ENCODE results near the gene TMX3. TPM values are rescaled to one million over a fixed set of nuclear protein-coding genes. Genes with fewer than 3 reads are reported as not detected.

TMX3 gene
- total RNA-seq, 3 donors from 2014 or later, result 28.0 to 32.4 (median 31.0) TPM

- no peak for DNase-seq
- no peak for ATAC-seq
- intact Hi-C loops (cut with DNase I, micrococcal nuclease), result no loop called here
- no peaks in the 10 kb centered on the region for H3K36me3 ChIP-seq (ENCODE audit: low read depth)
- TF ChIP-seq, protein P1, sequence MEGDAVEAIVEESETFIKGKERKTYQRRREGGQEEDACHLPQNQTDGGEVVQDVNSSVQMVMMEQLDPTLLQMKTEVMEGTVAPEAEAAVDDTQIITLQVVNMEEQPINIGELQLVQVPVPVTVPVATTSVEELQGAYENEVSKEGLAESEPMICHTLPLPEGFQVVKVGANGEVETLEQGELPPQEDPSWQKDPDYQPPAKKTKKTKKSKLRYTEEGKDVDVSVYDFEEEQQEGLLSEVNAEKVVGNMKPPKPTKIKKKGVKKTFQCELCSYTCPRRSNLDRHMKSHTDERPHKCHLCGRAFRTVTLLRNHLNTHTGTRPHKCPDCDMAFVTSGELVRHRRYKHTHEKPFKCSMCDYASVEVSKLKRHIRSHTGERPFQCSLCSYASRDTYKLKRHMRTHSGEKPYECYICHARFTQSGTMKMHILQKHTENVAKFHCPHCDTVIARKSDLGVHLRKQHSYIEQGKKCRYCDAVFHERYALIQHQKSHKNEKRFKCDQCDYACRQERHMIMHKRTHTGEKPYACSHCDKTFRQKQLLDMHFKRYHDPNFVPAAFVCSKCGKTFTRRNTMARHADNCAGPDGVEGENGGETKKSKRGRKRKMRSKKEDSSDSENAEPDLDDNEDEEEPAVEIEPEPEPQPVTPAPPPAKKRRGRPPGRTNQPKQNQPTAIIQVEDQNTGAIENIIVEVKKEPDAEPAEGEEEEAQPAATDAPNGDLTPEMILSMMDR (IDR thresholded peaks at IDR 0.05), result no peak
- H3K9me3 ChIP-seq, result no peaks in the 10 kb centered on the region
- no peaks in the 10 kb centered on the region for H3K4me1 ChIP-seq (ENCODE audit: low read depth)
- no peak overlapping the region for H3K4me3 ChIP-seq
Measured at GRCh38 chr18:68734308-68734707, 19.4 kb upstream of the TMX3 start.

GRCh38 chr18:68733707-68734106 lies 18.8 kb upstream of the TMX3 start:
- Histone ChIP-seq H3K36me3 (ENCODE audit: low read depth) (no peaks in the 10 kb centered on the region), H3K9me3 (no peaks in the 10 kb centered on the region), H3K4me3 (no peak overlapping the region), H3K4me1 (ENCODE audit: low read depth) (no peaks in the 10 kb centered on the region)
- ATAC-seq (no peak), DNase-seq (no peak)
- intact Hi-C loops (cut with DNase I, micrococcal nuclease), result no loop called here
- TF ChIP-seq, protein P1 (IDR thresholded peaks at IDR 0.05), result no peak

GRCh38 chr18:68728081-68728700 lies 13.3 kb upstream of the TMX3 start:
- H3K9me3 ChIP-seq, result no peaks in the 10 kb centered on the region
- ATAC-seq, result no peak
- intact Hi-C loops (cut with DNase I, micrococcal nuclease), result no loop called here
- no peaks in the 10 kb centered on the region for H3K36me3 ChIP-seq (ENCODE audit: low read depth)
- H3K4me1 ChIP-seq (ENCODE audit: low read depth), result no peaks in the 10 kb centered on the region
- DNase-seq, result no peak
- no peak overlapping the region for H3K4me3 ChIP-seq
- TF ChIP-seq, protein P1 (IDR thresholded peaks at IDR 0.05), result no peak

GRCh38 chr18:68727506-68727905 lies 12.6 kb upstream of the TMX3 start:
- Histone ChIP-seq H3K9me3 (no peaks in the 10 kb centered on the region), H3K36me3 (ENCODE audit: low read depth) (no peaks in the 10 kb centered on the region), H3K4me3 (no peak overlapping the region), H3K4me1 (ENCODE audit: low read depth) (no peaks in the 10 kb centered on the region)
- DNase-seq, result no peak
- intact Hi-C loops (cut with DNase I, micrococcal nuclease), result no loop called here
- ATAC-seq, result no peak
- TF ChIP-seq, protein P1 (IDR thresholded peaks at IDR 0.05), result no peak

GRCh38 chr18:68725346-68725745 lies 10.4 kb upstream of the TMX3 start:
- TF ChIP-seq, protein P1 (IDR thresholded peaks at IDR 0.05), result no peak

DNA sequence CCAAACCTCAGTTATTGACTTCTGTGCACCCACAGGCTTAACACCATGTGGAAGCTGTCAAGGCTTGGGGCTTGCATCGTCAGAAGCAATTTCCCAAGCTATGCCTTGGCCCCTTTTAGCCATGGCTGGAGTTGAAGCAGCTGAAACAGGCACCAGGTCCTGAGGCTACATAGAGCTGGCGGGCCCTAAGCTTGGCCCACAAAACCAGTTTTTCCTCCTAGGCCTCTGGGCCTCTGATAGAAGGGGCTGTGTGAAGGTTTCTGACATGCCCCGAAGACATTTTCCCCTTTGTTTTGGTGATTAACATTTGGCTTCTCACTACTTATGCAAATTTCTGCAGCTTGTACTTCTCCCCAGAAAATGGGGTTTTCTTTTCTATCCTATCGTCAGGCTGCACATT lies 9.1 kb upstream of the TMX3 start:
- TF ChIP-seq, protein P1 (IDR thresholded peaks at IDR 0.05), result no peak

More at GRCh38 chr18:68725346-68725745, 10.4 kb upstream of the TMX3 start:
- intact Hi-C loops (cut with DNase I, micrococcal nuclease), result no loop called here
- H3K4me3 ChIP-seq, result no peak overlapping the region
- no peaks in the 10 kb centered on the region for H3K9me3 ChIP-seq
- no peaks in the 10 kb centered on the region for H3K4me1 ChIP-seq (ENCODE audit: low read depth)
- H3K36me3 ChIP-seq (ENCODE audit: low read depth), result no peaks in the 10 kb centered on the region
- DNase-seq (no peak), ATAC-seq (no peak)

More for the DNA sequence above, 9.1 kb upstream of the TMX3 start:
- no peaks in the 10 kb centered on the region for H3K36me3 ChIP-seq (ENCODE audit: low read depth)
- no peak overlapping the region for H3K4me3 ChIP-seq
- DNase-seq (no peak), ATAC-seq (no peak)
- H3K4me1 ChIP-seq (ENCODE audit: low read depth), result no peaks in the 10 kb centered on the region
- no peaks in the 10 kb centered on the region for H3K9me3 ChIP-seq
- intact Hi-C loops (cut with DNase I, micrococcal nuclease), result no loop called here

All from mucosa of descending colon (tissue), 3 donors.